ENCODE data around the gene GPC6.

Gene GPC6

GRCh38 chr13:93368718-93369117 lies 142.1 kb downstream of the GPC6 start:
- DNase-seq: no peak

GRCh38 chr13:93372856-93373255 lies 146.2 kb downstream of the GPC6 start:
- peak in 1 of 56 donors; percentile 0 for DNase-seq

- DNase-seq: peak in 2 of 56 donors; percentile 1
Measured at GRCh38 chr13:93375491-93375890, 148.9 kb downstream of the GPC6 start.

GRCh38 chr13:93377196-93377595 lies 150.6 kb downstream of the GPC6 start:
- no peak for DNase-seq

GRCh38 chr13:93378184-93378583 lies 151.6 kb downstream of the GPC6 start:
- DNase-seq: no peak

GRCh38 chr13:93386116-93386515 lies 159.5 kb downstream of the GPC6 start:
- no peak for DNase-seq

- no peak for DNase-seq
Measured at GRCh38 chr13:93388701-93389100, 162.1 kb downstream of the GPC6 start.

GRCh38 chr13:93397619-93398018 lies 171.0 kb downstream of the GPC6 start:
- no peak for DNase-seq

- DNase-seq: no peak
Measured at GRCh38 chr13:93398167-93399035, 171.8 kb downstream of the GPC6 start.

GRCh38 chr13:93399212-93399611 lies 172.6 kb downstream of the GPC6 start:
- DNase-seq: no peak

GRCh38 chr13:93406136-93406535 lies 179.5 kb downstream of the GPC6 start:
- no peak for DNase-seq

GRCh38 chr13:93407551-93407950 lies 180.9 kb downstream of the GPC6 start:
- no peak for DNase-seq

- no peak for DNase-seq
Measured at GRCh38 chr13:93409001-93409400, 182.4 kb downstream of the GPC6 start.

- no peak for DNase-seq
Measured at GRCh38 chr13:93409816-93410215, 183.2 kb downstream of the GPC6 start.

- DNase-seq: no peak
Measured at GRCh38 chr13:93411186-93411680, 184.6 kb downstream of the GPC6 start.

GRCh38 chr13:93412676-93413075 lies 186.1 kb downstream of the GPC6 start:
- DNase-seq: no peak

- DNase-seq: no peak
Measured at GRCh38 chr13:93413972-93414717, 187.5 kb downstream of the GPC6 start.

GRCh38 chr13:93416736-93417355 lies 190.2 kb downstream of the GPC6 start:
- DNase-seq: no peak

GRCh38 chr13:93418398-93418797 lies 191.8 kb downstream of the GPC6 start:
- no peak for DNase-seq

- no peak for DNase-seq
Measured at GRCh38 chr13:93420206-93420605, 193.6 kb downstream of the GPC6 start.

- no peak for DNase-seq
Measured at GRCh38 chr13:93420887-93421286, 194.3 kb downstream of the GPC6 start.

GRCh38 chr13:93422980-93423543 lies 196.5 kb downstream of the GPC6 start:
- DNase-seq: no peak

Data from amygdala (tissue), 56 donors.